OCI-LY1 (cell line): ENCODE results near the gene SLX4.

Experiments
- H2AFZ ChIP-seq: fragments of 200-600 bp; sonication (generic), shearing (Covaris generic); 2 replicates; pipeline ENCODE4 v1.6.0; 2014; ENCODE audit warnings: antibody characterized with exemption, mild to moderate bottlenecking, low read length
- H3F3A ChIP-seq: fragments of 200-600 bp; sonication (generic), shearing (Covaris generic); 2 replicates; pipeline ENCODE4 v1.6.0; 2014; ENCODE audit warnings: mild to moderate bottlenecking, antibody characterized with exemption, low read length, moderate library complexity; ENCODE audit not compliant: insufficient read depth
- H3K27ac ChIP-seq: fragments of 200-600 bp; sonication (generic); 2 replicates; pipeline ENCODE4 v1.5.1; 2014; ENCODE audit warnings: low read length, mixed run types, mild to moderate bottlenecking, low read depth; ENCODE audit not compliant: poor library complexity, severe bottlenecking
- H3K27me3 ChIP-seq: fragments of 200-600 bp; sonication (generic); 2 replicates; pipeline ENCODE4 v1.6.0; 2014; ENCODE audit warnings: antibody characterized with exemption, mild to moderate bottlenecking, low read length, moderate library complexity; ENCODE audit not compliant: insufficient read depth
- H3K36me3 ChIP-seq: fragments of 200-600 bp; sonication (generic); 2 replicates; pipeline ENCODE4 v1.6.1; 2014; ENCODE audit warnings: mild to moderate bottlenecking, antibody characterized with exemption, low read length, moderate library complexity, mixed read lengths; ENCODE audit not compliant: insufficient read depth
- H3K4me1 ChIP-seq: fragments of 200-600 bp; sonication (generic); 2 replicates; pipeline ENCODE4 v1.5.1; 2014; ENCODE audit warnings: mild to moderate bottlenecking, low read length, moderate library complexity; ENCODE audit not compliant: insufficient read depth, severe bottlenecking
- H3K4me2 ChIP-seq: fragments of 200-600 bp; sonication (generic), shearing (Covaris generic); 2 replicates; pipeline ENCODE4 v1.6.1; 2014; ENCODE audit warnings: low read length
- H3K4me3 ChIP-seq: fragments of 200-600 bp; sonication (generic); 2 replicates; pipeline ENCODE4 v1.5.1; 2014; ENCODE audit warnings: low read length, low read depth, mild to moderate bottlenecking, mixed read lengths; ENCODE audit not compliant: poor library complexity, severe bottlenecking
- H3K79me2 ChIP-seq: fragments of 200-600 bp; shearing (Covaris generic); 2 replicates; pipeline ENCODE4 v1.6.1; 2016; ENCODE audit warnings: mixed run types, low read length, mixed read lengths; ENCODE audit not compliant: insufficient read depth
- H3K9ac ChIP-seq: fragments of 200-600 bp; sonication (generic), shearing (Covaris generic); 2 replicates; pipeline ENCODE4 v1.6.1; 2014; ENCODE audit warnings: mild to moderate bottlenecking, low read length, mixed read lengths
- H3K9me2 ChIP-seq: fragments of 200-600 bp; sonication (generic), shearing (Covaris generic); 2 replicates; pipeline ENCODE4 v1.6.1; 2014; ENCODE audit warnings: low read depth, mild to moderate bottlenecking, low read length, mixed read lengths
- H3K9me3 ChIP-seq: fragments of 200-600 bp; shearing (Covaris generic); 2 replicates; pipeline ENCODE4 v1.6.1; 2014; ENCODE audit warnings: low read length, mixed read lengths
- H4K20me1 ChIP-seq: fragments of 200-600 bp; sonication (generic), shearing (Covaris generic); 2 replicates; pipeline ENCODE4 v1.6.0; 2016; ENCODE audit warnings: mild to moderate bottlenecking, low read length; ENCODE audit not compliant: insufficient read depth
- EZH2 ChIP-seq: fragments of 200-600 bp; sonication (generic), shearing (Covaris generic); IDR thresholded peaks from 2 replicates; pipeline ENCODE4 v1.8.0; 2017; ENCODE audit warnings: borderline replicate concordance, mixed run types, mild to moderate bottlenecking, antibody characterized with exemption, low read length, moderate library complexity, mixed read lengths
- TF ChIP-seq, protein P1 (sequence below): fragments of 200-600 bp; sonication (generic), shearing (Covaris generic); IDR thresholded peaks from 2 replicates; pipeline ENCODE4 v1.5.1; 2017; ENCODE audit warnings: mild to moderate bottlenecking, antibody characterized with exemption, low read length, moderate library complexity, mixed read lengths

The SLX4 gene

DNA sequence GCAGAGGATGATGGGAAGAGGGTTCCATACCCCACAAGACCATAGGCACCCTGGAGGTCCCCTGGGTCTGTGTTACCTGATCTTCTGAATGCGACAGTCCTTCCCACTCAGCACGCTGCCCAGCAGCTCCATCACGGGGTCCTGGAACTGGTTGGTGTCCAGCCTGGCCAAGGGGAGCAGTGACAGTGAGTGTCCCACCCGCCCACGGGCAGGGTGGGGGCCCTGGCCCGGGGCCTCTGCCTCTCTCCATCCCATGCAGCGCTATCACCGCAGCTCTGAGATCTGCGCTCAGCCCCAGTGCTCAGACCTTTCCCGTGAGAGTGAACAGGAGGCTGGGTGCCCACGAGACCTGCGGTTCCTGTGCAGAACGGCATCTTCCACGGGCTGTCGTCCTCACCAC, 49.8 kb downstream of the SLX4 start:
- H3K9me2 ChIP-seq: no peaks in the 10 kb centered on the region
- H3K4me1 ChIP-seq: no peaks in the 10 kb centered on the region
- no peak overlapping the region for H2AFZ ChIP-seq
- peaks cover 26% of the 10 kb centered on the region; the same call in 1 of the 2 replicates for H3K36me3 ChIP-seq
- no peaks in the 10 kb centered on the region for H3F3A ChIP-seq
- no peak overlapping the region for H3K9ac ChIP-seq
- H3K9me3 ChIP-seq: no peaks in the 10 kb centered on the region
- no peaks in the 10 kb centered on the region for H4K20me1 ChIP-seq
- no peak overlapping the region for H3K4me3 ChIP-seq
- no peaks in the 10 kb centered on the region for H3K27me3 ChIP-seq
- H3K27ac ChIP-seq: no peak overlapping the region
- no peak overlapping the region for H3K4me2 ChIP-seq
- no peak for TF ChIP-seq EZH2
- TF ChIP-seq, protein P1, sequence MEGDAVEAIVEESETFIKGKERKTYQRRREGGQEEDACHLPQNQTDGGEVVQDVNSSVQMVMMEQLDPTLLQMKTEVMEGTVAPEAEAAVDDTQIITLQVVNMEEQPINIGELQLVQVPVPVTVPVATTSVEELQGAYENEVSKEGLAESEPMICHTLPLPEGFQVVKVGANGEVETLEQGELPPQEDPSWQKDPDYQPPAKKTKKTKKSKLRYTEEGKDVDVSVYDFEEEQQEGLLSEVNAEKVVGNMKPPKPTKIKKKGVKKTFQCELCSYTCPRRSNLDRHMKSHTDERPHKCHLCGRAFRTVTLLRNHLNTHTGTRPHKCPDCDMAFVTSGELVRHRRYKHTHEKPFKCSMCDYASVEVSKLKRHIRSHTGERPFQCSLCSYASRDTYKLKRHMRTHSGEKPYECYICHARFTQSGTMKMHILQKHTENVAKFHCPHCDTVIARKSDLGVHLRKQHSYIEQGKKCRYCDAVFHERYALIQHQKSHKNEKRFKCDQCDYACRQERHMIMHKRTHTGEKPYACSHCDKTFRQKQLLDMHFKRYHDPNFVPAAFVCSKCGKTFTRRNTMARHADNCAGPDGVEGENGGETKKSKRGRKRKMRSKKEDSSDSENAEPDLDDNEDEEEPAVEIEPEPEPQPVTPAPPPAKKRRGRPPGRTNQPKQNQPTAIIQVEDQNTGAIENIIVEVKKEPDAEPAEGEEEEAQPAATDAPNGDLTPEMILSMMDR: no peak
- no peaks in the 10 kb centered on the region for H3K79me2 ChIP-seq

GRCh38 chr16:3554351-3554928, 57.0 kb downstream of the SLX4 start:
- H3K4me3 ChIP-seq: no peak overlapping the region
- H3K27me3 ChIP-seq: no peaks in the 10 kb centered on the region
- no peaks in the 10 kb centered on the region for H3F3A ChIP-seq
- H4K20me1 ChIP-seq: no peaks in the 10 kb centered on the region
- H3K27ac ChIP-seq: no peak overlapping the region
- H3K9me2 ChIP-seq: no peaks in the 10 kb centered on the region
- H3K9me3 ChIP-seq: no peaks in the 10 kb centered on the region
- H3K79me2 ChIP-seq: no peaks in the 10 kb centered on the region
- no peak overlapping the region for H3K9ac ChIP-seq
- H3K4me2 ChIP-seq: no peak overlapping the region
- H2AFZ ChIP-seq: no peak overlapping the region
- peaks cover 38% of the 10 kb centered on the region for H3K36me3 ChIP-seq
- TF ChIP-seq, protein P1: no peak
- TF ChIP-seq EZH2: no peak
- H3K4me1 ChIP-seq: peaks cover 7% of the 10 kb centered on the region

DNA sequence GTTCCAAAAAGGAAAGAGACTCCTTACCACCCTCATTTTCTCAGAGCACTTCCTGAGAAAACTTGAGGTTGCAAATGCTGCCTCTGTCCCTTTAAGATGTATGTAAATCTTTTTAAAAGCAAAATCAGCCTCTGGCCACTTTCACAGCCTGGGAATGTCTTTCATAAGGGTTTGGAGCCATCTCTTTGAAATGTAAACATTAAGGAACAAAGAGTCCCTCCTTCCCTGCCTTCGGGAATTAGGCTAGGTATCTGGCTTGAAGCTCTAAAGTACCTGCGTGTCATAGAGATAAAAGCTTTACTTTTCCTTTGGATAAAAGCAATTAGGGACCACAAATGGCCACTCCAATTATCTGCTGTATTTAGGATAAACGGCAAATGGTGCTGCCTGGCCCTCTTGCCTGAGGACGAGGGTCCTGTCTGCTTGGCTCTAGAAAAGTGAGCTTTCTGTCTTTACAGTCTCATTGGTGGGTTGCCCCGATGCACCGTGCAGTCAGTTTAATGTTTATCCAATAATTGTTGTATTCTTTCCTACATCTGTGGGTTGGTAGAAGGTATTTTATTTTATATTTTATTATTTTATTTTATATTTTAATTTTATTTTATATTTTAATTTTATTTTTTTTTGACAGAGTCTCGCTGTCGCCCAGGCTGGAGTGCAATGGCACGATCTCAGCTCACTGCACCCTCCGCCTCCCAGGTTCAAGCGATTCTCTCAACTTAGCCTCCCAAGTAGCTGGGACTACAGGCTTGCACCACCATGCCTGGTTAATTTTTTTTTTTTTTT, 58.1 kb downstream of the SLX4 start:
- Histone ChIP-seq H3K9ac (no peak overlapping the region), H3K36me3 (peaks cover 40% of the 10 kb centered on the region), H3K4me3 (no peak overlapping the region), H3K9me2 (no peaks in the 10 kb centered on the region), H3K4me2 (no peak overlapping the region), H3K79me2 (no peaks in the 10 kb centered on the region), H3F3A (no peaks in the 10 kb centered on the region), H3K4me1 (peaks cover 7% of the 10 kb centered on the region), H3K9me3 (no peaks in the 10 kb centered on the region), H2AFZ (no peak overlapping the region), H3K27ac (no peak overlapping the region), H3K27me3 (no peaks in the 10 kb centered on the region), H4K20me1 (no peaks in the 10 kb centered on the region)
- no peak for TF ChIP-seq EZH2
